ENCODE measurements around the gene MARCHF10. TPM values are rescaled to one million over a fixed set of nuclear protein-coding genes. Genes with fewer than 3 reads are reported as not detected.

The MARCHF10 gene
- total and polyA plus RNA-seq, 9 of the 15 experiments (the other 6 are each of a cell fraction or from before 2014, with no cell fraction given): not detected

- TF ChIP-seq SFPQ (IDR thresholded peaks at IDR 0.05; ENCODE audit: low read depth, low read length): no peak
- peak; percentile 63; the same call in 1 of the 2 replicates for TF ChIP-seq XRCC5 (IDR thresholded peaks at IDR 0.05; ENCODE audit: low read depth, low read length)
- TF ChIP-seq ZBTB12 (CRISPR knock-in tag; IDR thresholded peaks at IDR 0.05): no peak
- no peak for TF ChIP-seq SREBF2 (CRISPR knock-in tag; IDR thresholded peaks at IDR 0.05)
- TF ChIP-seq HNRNPH1 (optimal IDR thresholded peaks at IDR 0.05; ENCODE audit: low read depth, low read length): no peak
- peak; percentile 87 for TF ChIP-seq NCOR1 (IDR thresholded peaks at IDR 0.05)
- TF ChIP-seq RBFOX2 (IDR thresholded peaks at IDR 0.05; ENCODE audit: low read depth, low read length): peak; percentile 79
- TF ChIP-seq ID3 (CRISPR knock-in tag; IDR thresholded peaks at IDR 0.05): no peak
- no peak for TF ChIP-seq ID3 (tag; IDR thresholded peaks at IDR 0.05)
- no peak for TF ChIP-seq GTF2F1 (IDR thresholded peaks at IDR 0.05; ENCODE audit: low read depth, low read length)
- no peak for TF ChIP-seq FOXA1 (IDR thresholded peaks at IDR 0.05; ENCODE audit: borderline replicate concordance)
- TF ChIP-seq FOS (IDR thresholded peaks at IDR 0.05; ENCODE audit: extremely low read depth, insufficient read length): no peak
- TF ChIP-seq ZNF444 (CRISPR knock-in tag; IDR thresholded peaks at IDR 0.05): no peak
- TF ChIP-seq NFIC (IDR thresholded peaks at IDR 0.05): peak; percentile 77
- TF ChIP-seq HMG20B (CRISPR knock-in tag; IDR thresholded peaks at IDR 0.05): no peak
- TF ChIP-seq PHF8 (IDR thresholded peaks at IDR 0.05; ENCODE audit: borderline replicate concordance, low read length): peak; percentile 62; the same call in 1 of the 2 replicates
- no peak for TF ChIP-seq ZNF431 (CRISPR knock-in tag; IDR thresholded peaks at IDR 0.05)
- no peak for TF ChIP-seq ZBTB43 (CRISPR knock-in tag; IDR thresholded peaks at IDR 0.05)
- no peak; the same call in 1 of the 2 replicates for TF ChIP-seq ZBTB2 (IDR thresholded peaks at IDR 0.05)
- peak; percentile 68 for TF ChIP-seq FOXM1 (IDR thresholded peaks at IDR 0.05; ENCODE audit: low read depth)
- no peak for TF ChIP-seq FOXM1 (CRISPR knock-in tag; IDR thresholded peaks at IDR 0.05; ENCODE audit: low read depth)
- TF ChIP-seq RB1 (IDR thresholded peaks at IDR 0.05; ENCODE audit: low read depth): no peak
- TF ChIP-seq SMAD1 (IDR thresholded peaks at IDR 0.05; ENCODE audit: low read depth, low read length, partially characterized antibody): no peak
Measured at GRCh38 chr17:62681061-62681938, 126.8 kb downstream of the MARCHF10 start (continued).

Measured in K562 (cell line).